GM12891 (cell line): Measurements from ENCODE around the gene CMIP.

Experiments
- PAX5 ChIP-seq: IDR thresholded peaks from 2 replicates; pipeline ENCODE4 v1.6.1; 2011; ENCODE audit warnings: low read length, moderate library complexity, mild to moderate bottlenecking; ENCODE audit not compliant: insufficient read depth, severe bottlenecking
- POLR2A ChIP-seq: IDR thresholded peaks from 2 replicates; pipeline ENCODE4 v1.6.1; 2011; ENCODE audit warnings: low read depth, low read length, control low read depth
- POLR2AphosphoS5 ChIP-seq: IDR thresholded peaks from 2 replicates; pipeline ENCODE4 v1.6.1; 2011; ENCODE audit warnings: low read depth, low read length, control low read depth
- TAF1 ChIP-seq: IDR thresholded peaks from 2 replicates; pipeline ENCODE4 v1.6.1; 2011; ENCODE audit warnings: low read depth, low read length, control low read depth

- TF ChIP-seq POLR2A (no peak), TAF1 (no peak), POLR2AphosphoS5 (no peak), PAX5 (no peak)
Observed at GRCh38 chr16:81655469-81656162, 211.0 kb downstream of the CMIP start.
